Muscle layer of colon (tissue), 2 donors: ENCODE measurements around the gene RELT.

Experiments
- H3K27ac ChIP-seq: one replicate; pipeline ENCODE4 v1.7.0; 2013; ENCODE audit warnings: low read depth, mild to moderate bottlenecking, low read length, moderate library complexity
- H3K27me3 ChIP-seq, 2 donors: one replicate each; pipeline ENCODE4 v1.7.0; 2013; ENCODE audit warnings: low read length in 2 of 2, mild to moderate bottlenecking in 2 of 2; ENCODE audit not compliant: insufficient read depth in 2 of 2, control insufficient read depth in 1 of 2
- H3K36me3 ChIP-seq: one replicate; pipeline ENCODE4 v1.7.0; 2013; ENCODE audit warnings: mild to moderate bottlenecking, low read length; ENCODE audit not compliant: insufficient read depth
- H3K4me1 ChIP-seq: one replicate; pipeline ENCODE4 v1.7.0; 2013; ENCODE audit warnings: mild to moderate bottlenecking, low read length; ENCODE audit not compliant: insufficient read depth
- H3K4me3 ChIP-seq, 2 donors: one replicate each; pipeline ENCODE4 v1.7.0; 2013; ENCODE audit warnings: low read length in 2 of 2, low read depth in 1 of 2, mild to moderate bottlenecking in 1 of 2, moderate library complexity in 1 of 2
- H3K9ac ChIP-seq: one replicate; pipeline ENCODE4 v1.7.0; 2013; ENCODE audit warnings: low read length
- H3K9me3 ChIP-seq: one replicate; pipeline ENCODE4 v1.7.0; 2013; ENCODE audit warnings: mild to moderate bottlenecking, low read length
- donor health status: abdominal sarcoma.
- donor health status: Adenocarcinoma of cecum.

RELT gene

DNA sequence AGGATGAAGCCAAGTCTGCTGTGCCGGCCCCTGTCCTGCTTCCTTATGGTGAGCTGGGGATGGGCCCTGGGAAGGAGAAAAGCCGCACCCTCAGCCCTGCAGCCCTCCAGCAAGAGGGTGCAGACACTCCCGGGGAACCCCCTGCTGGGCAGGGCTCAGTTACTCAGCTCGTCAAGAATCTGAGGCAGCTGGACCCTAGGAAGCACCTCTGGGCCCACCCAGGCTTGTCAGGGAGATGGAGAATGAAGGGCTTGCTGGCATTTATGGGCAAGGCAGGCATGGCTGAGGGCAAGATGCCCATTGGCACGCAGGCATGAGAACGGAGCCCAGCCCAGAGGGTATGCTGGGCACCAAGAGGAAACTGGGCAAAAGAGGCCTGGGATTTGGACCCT, 12.9 kb downstream of the RELT start:
- no peaks in the 10 kb centered on the region for H3K27me3 ChIP-seq
- H3K9me3 ChIP-seq, result no peaks in the 10 kb centered on the region
- H3K9ac ChIP-seq, result no peak overlapping the region
- no peak overlapping the region for H3K27ac ChIP-seq
- H3K4me3 ChIP-seq, result no peak overlapping the region
- no peaks in the 10 kb centered on the region for H3K4me1 ChIP-seq
- H3K36me3 ChIP-seq, result no peaks in the 10 kb centered on the region

DNA sequence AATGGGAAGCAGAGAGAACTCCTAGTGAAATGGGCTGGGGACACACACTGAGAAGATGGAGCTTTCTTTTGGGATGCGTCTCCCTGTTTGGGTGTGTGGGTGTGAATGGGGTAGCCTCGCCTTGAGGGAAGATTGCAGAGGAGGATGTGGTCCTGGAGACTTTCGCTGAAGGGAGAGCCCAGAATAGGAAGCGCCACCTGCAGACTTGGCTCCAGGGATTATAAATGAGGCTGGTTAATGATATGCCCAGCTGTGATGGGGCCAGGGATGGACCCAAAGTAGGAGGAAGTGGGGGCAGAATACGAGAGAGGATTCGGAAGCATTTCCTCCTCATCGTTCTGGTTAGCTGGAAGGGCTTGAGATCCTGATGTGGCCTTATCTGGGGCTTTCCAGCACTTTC, 13.7 kb downstream of the RELT start:
- Histone ChIP-seq H3K27ac (no peak overlapping the region), H3K4me1 (no peaks in the 10 kb centered on the region), H3K36me3 (no peaks in the 10 kb centered on the region), H3K9ac (no peak overlapping the region), H3K9me3 (no peaks in the 10 kb centered on the region), H3K4me3 (no peak overlapping the region), H3K27me3 (no peaks in the 10 kb centered on the region)

DNA sequence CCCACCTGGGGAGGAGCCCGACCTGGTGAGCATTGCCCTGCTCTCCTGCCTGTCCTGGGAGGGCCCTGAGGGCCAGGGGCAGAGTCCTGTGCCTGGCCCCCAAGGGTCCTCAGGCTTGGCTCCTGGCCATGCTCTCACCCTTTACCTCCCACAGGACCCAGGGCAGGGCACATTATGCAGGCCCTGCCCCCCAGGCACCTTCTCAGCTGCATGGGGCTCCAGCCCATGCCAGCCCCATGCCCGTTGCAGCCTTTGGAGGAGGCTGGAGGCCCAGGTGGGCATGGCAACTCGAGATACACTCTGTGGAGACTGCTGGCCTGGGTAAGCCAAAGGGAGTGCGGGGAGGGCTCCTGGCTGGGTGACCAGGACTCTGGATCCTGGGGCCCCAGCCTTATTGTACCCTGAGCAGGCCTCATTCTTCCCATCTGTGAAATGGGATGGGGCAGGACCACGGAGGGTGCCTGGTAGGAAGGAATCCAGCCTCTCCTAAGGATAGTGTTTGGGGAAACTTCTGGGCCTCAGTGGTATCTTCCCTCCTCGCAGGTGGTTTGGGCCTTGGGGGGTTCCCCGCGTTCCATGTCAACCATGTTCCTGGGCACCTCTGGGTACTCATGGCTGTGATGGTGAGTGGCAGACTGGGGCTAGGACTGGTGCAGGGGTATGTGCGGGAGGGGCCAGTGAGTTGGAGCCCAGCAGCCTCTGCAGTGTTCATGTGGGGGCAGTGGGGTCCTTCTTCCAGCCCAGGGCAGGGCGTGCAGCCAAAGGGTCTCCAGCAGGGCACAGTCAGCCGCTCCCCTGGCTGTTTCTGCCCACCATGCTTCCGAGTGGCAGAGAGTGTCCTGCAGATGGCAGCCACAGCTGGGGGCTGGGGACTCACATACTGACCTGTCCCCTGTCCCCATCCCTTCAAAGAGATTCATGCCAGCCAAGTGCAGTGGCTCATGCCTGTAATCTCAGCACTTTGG, 14.7 kb downstream of the RELT start:
- Histone ChIP-seq H3K27me3 (no peaks in the 10 kb centered on the region), H3K27ac (no peak overlapping the region), H3K9ac (no peak overlapping the region), H3K4me1 (no peaks in the 10 kb centered on the region), H3K9me3 (no peaks in the 10 kb centered on the region), H3K36me3 (no peaks in the 10 kb centered on the region), H3K4me3 (no peak overlapping the region)

- no peaks in the 10 kb centered on the region for H3K4me1 ChIP-seq
Measured at GRCh38 chr11:73391665-73392064, 15.5 kb downstream of the RELT start.

GRCh38 chr11:73392108-73393010, 16.2 kb downstream of the RELT start:
- Histone ChIP-seq H3K9me3 (no peaks in the 10 kb centered on the region), H3K9ac (no peak overlapping the region), H3K36me3 (no peaks in the 10 kb centered on the region), H3K27ac (no peak overlapping the region), H3K4me3 (no peak overlapping the region), H3K27me3 (no peaks in the 10 kb centered on the region), H3K4me1 (no peaks in the 10 kb centered on the region)

More at GRCh38 chr11:73391665-73392064, 15.5 kb downstream of the RELT start:
- no peaks in the 10 kb centered on the region for H3K9me3 ChIP-seq
- no peak overlapping the region for H3K4me3 ChIP-seq
- H3K9ac ChIP-seq, result no peak overlapping the region
- no peaks in the 10 kb centered on the region for H3K36me3 ChIP-seq
- no peaks in the 10 kb centered on the region for H3K27me3 ChIP-seq
- H3K27ac ChIP-seq, result no peak overlapping the region

DNA sequence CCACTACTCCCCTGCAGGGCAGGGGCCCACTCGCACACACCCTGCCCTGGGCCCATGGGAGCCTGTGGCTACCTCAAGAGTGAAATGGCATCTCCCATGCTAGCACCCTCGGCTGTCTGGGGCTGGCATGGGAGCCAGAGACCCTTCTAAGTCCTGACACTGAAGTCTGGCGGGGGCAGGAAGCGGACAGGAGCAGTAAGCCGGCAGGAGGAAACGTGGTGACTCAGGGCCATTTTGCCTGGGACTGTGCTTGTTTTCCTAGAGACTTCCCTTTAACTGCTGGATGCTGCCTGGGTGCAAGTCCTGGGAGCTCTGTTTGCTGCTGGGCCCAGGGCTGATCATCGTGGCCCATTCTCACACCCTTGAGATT, 16.8 kb downstream of the RELT start:
- H3K27me3 ChIP-seq, result no peaks in the 10 kb centered on the region
- no peak overlapping the region for H3K4me3 ChIP-seq
- H3K9me3 ChIP-seq, result no peaks in the 10 kb centered on the region
- no peaks in the 10 kb centered on the region for H3K36me3 ChIP-seq
- no peak overlapping the region for H3K9ac ChIP-seq
- H3K27ac ChIP-seq, result no peak overlapping the region
- H3K4me1 ChIP-seq, result no peaks in the 10 kb centered on the region

DNA sequence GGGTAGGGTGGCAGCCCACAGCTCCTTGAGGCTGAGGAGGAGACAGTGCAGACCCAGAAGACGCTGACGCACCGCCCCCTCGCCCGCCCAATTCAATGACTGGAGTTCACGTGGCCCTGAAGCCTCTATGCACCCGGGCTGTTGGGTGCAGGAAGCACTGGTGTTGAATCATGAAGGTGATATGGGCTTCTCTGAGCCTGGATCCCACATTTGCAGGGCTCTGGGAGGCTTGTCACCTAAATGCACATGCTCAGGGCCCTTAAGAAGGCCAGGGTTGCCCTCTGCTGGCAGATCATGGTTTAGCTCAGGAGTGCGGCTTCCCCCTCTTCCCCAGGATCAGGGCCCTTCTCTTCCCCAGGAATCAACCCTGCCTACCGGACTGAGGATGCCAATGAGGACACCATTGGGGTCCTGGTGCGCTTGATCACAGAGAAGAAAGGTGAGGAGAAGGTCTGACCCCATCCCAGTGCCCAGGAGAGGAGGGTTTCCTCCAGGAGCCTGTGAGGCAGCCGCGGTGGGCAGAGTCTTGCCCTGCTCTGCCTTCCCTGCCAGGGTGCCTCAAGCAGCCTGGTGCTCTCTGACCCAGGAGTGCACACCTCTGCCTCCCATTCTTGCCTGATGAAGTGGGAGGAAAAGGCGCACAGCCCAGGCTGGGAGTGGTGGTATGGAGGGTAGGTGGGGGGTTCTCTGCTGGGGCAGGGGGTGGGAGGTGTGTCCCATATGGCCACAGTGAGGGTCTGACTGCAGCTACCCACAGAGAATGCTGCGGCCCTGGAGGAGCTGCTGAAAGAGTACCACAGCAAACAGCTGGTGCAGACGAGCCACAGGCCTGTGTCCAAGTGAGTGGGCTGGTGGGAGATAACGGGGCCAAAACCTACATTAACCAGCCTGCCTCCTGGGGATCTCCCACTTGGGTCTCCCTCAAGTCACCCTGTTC, 17.5 kb downstream of the RELT start:
- no peaks in the 10 kb centered on the region for H3K36me3 ChIP-seq
- no peak overlapping the region for H3K4me3 ChIP-seq
- no peaks in the 10 kb centered on the region for H3K27me3 ChIP-seq
- H3K9me3 ChIP-seq, result no peaks in the 10 kb centered on the region
- no peak overlapping the region for H3K27ac ChIP-seq
- no peak overlapping the region for H3K9ac ChIP-seq
- no peaks in the 10 kb centered on the region for H3K4me1 ChIP-seq

DNA sequence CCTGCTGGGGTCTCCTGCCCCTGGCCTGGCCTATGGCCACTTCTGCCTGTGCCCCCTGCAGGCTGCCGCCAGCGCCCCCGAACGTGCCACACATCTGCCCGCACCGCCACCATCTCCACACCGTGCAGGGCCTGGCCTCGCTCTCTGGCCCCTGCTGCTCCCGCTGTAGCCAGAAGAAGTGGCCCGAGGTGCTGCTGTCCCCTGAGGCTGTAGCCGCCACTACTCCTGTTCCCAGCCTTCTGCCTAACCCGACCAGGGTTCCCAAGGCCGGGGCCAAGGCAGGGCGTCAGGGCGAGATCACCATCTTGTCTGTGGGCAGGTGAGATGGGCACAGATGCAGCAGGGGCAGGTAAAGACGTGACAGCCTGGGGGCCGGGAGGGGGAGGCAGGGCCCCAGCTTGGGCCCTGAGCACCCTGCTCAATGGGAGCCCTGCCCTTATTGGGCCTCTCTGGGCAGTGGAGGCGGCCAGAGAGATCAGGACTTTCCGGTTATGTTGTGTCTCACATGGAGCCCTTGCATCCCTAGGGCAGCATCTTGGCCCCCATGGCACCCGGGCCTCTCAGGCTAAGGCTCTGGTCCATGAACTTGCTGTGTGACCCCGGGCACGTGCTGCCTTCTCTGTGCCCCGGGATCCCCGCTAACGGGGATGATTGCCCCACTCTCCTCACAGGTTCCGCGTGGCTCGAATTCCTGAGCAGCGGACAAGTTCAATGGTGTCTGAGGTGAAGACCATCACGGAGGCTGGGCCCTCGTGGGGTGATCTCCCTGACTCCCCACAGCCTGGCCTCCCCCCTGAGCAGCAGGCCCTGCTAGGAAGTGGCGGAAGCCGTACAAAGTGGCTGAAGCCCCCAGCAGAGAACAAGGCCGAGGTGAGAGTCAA, 18.5 kb downstream of the RELT start:
- H3K36me3 ChIP-seq, result no peaks in the 10 kb centered on the region
- H3K27ac ChIP-seq, result no peak overlapping the region
- H3K9me3 ChIP-seq, result no peaks in the 10 kb centered on the region
- no peaks in the 10 kb centered on the region for H3K4me1 ChIP-seq
- H3K4me3 ChIP-seq, result no peak overlapping the region
- no peak overlapping the region for H3K9ac ChIP-seq
- H3K27me3 ChIP-seq, result no peaks in the 10 kb centered on the region

DNA sequence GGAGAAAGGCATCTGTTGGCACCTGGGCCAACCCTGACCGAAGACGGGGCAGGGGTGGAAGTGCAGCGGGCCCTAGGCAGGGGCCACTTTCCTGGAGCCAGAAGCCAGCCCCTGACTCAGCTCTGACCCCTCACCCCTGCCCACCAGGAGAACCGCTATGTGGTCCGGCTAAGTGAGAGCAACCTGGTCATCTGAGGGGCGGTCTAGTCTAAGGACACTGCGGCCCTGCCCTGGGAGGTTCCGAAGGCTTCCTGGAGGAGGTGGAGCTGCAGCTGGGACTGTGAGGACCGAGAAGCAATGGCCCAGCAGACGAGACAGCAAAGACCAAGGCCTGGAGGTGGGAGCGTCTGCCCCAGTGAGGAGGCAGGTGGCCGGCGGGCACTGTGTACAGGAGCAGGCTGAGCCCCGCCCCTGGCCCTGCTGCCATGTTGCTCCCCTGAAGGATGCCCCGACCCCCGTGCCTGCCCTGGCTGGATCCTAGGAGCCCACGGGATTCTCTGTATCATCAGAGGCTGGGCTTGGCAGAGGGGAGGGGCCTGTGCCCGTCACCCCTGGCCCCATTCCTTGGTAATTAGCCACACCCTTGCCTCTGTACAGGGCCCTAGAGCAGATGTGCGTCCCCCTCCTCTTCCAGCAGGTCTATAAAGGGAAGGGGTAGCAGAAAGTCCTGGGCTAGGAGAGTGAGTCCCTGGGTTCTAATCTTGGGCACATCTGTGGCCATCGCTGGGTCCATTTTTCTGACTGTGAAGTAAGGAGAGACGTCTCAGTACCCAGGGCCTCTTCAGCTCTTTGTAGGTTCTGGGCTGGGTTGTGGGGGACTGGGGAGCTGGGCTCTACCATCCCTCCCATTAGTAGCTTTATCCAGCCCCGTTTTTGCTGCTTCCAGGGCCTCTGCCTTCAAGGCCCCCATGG, 19.4 kb downstream of the RELT start:
- Histone ChIP-seq H3K9me3 (no peaks in the 10 kb centered on the region), H3K4me1 (no peaks in the 10 kb centered on the region), H3K27me3 (no peaks in the 10 kb centered on the region), H3K27ac (no peak overlapping the region), H3K36me3 (no peaks in the 10 kb centered on the region), H3K4me3 (no peak overlapping the region), H3K9ac (no peak overlapping the region)
